Measurements from ENCODE around the gene CER1.

The CER1 gene, protein sequence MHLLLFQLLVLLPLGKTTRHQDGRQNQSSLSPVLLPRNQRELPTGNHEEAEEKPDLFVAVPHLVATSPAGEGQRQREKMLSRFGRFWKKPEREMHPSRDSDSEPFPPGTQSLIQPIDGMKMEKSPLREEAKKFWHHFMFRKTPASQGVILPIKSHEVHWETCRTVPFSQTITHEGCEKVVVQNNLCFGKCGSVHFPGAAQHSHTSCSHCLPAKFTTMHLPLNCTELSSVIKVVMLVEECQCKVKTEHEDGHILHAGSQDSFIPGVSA

DNA sequence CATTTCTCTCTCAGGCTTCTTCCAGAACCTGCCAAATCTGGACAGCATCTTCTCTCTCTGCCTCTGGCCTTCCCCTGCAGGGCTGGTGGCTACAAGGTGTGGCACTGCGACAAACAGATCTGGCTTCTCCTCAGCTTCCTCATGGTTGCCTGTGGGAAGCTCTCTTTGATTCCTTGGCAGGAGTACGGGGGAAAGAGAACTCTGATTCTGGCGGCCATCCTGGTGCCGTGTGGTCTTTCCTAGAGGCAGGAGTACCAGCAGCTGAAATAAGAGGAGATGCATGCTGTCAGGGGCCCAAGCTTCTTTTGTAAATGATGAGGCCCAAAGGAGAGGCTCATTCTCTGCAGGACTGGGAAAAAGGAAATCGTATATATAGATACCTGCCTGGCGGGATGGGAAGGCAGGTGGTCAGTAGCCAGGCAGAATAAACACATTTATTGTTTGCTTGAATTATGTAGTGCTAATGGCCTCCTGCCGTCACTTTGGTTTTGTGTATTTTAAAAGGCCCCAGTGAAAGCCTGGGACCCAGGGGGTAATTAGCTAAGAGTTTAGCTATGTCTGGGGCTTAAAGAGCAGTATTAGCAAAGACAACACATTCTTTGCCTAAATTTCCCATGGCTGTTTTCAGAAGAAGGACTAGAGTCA lies at the start of gene CER1:
TSS of gene CER1 (minus strand) at position 343 of the 645 bp plus-strand sequence. CDS start at position 282, 61 bp downstream.
- DNase-seq, result no peak

DNA sequence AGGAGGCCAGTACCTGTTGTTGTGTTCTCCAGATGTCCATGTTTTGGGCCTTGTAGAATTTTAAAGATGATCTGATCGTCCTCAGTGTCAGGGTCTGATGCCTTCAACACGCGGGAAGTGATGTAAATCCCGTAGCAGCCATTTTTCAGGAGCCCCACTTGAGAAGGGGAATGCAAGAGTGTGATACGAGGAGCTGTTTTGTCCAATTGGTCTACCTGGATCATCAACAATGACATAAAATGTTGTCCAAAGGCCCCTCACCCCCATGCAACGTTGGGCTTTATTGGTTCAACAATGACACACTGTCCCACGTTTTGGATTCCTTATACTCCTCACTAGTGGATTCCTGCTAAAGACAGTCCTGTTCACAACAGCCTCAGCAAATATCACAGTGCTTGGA lies 48.1 kb upstream of the CER1 start:
- no peak for DNase-seq

DNA sequence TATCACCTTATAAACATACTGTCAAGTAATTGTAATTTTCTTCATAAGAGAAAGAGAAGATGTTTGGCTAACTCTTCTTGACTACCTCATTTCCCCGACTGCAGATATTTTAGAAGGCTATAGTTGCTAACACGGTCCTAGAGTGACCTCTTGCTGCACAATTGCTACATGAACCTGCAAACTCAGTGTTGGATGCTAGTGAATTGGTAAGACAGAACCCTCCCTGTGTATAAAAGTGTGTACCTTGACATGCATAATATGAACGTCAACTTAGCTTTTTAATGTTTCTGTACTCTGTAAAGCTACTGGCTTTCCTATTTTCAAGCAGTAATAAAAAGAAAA lies 46.7 kb upstream of the CER1 start:
- DNase-seq, result no peak

DNA sequence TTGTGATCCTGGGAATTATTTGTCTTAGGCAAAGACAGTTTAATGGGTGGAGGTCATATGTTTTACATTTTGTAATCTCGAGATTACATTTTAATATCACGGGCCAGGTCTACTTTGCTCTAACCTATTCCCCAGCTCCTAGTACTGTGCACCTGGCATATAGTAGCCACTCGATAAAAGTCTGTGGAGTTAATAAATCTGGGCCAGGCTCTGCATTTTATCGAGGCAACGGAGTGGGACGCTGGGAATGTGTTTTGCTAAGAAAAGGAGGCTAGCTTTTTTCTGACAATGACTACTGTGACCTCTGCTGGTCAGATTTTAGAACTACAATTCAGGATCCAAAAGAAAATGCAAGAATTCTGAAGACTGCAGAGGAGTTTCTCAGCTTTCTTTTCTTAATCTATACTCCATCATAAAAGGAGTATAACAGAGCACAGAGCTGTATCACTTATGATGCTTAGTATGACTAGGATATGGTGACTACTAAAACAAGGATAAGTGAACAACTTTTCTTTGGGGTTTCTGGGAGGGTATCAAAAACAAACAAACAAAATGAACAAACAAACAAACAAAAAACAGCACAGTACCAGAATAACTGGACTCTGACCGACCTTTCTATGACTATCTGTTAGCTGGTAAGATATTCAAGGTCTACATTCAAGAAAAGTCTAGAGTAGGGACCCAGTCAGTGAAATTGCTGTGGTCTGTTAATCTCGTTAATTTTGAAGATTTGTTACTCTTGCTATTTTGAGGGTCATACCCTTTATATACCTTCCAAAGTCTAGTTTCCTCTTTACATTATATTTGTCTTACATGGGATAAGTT lies 46.1 kb upstream of the CER1 start:
- peak; percentile 3 for DNase-seq

- DNase-seq, result no peak
These were observed 43.8 kb upstream of the CER1 start for GRCh38 chr9:14766299-14766698.

DNA sequence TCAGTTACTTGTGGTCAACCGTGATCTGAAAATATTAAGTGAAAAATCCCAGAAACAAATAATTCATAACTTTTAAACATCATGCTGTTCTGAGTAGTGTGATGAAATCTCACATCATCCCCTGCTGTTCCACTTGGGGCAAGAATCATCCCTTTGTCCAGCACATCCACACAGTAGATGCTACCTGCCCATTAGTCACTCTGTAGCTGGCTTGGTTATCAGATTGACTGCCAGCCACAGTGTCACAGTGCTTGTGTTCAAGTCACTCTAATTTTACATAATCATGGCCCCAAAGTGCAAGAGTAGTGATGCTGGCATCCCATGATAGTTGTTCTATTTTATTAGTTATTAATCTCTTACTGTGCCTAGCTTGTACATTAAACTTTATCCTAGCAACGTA lies 39.1 kb upstream of the CER1 start:
- DNase-seq, result no peak

DNA sequence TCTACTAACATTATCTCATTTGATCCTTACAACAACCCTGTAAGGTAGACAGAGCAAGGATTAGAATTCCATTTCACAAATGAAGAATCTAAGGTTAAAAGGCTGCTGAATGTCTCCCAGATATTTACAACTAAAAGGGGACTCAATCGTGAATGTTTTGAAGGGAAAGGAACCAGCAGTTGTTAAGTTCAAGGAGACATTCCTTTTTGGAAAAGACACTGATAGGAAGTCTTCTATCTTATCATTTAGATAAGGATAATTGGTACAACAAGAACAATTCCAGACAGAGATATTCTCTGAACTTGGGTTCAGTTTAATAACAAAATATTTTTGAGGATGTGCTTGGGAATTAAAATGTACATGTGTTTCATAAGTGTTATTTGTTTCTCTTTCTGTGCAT lies 37.5 kb upstream of the CER1 start:
- no peak for DNase-seq

DNA sequence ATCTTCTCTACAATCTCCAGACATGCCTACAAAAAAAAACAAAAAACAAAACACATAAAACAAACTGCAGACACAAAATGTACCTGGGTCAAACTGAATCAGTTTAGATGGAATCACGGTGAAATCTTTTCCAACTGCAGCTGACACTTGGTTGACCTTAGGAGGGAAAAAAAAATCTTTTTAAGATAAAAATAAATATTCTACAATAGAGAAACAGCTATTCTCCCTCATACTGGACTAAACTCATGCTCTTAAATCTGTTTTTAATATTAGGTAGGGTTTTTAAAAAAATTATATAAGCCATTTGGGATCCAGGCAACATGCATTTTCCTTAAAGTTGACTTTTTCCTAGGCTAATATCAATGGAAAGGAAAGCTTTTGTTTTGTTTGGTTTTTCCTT lies 33.8 kb upstream of the CER1 start:
- no peak for DNase-seq

DNA sequence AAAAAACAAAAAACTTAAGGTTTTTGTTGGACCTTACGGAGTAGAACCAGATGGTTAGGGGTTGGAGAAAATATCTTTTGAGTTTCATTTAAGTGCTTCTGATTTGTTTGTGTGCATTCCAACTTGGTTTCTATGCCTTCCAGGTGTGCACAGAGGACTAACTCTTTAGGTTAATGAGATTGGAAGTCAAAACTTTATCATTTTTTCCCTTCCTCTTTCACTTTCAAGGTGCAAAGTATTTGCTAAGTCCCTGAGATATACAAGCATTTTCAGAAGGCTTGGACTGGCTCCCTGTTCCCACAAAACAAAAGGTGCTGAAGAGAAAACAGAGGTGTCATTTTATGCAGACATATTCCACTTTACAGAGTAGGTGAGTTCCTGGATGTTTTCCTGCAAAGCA lies 30.3 kb upstream of the CER1 start:
- no peak for DNase-seq

GRCh38 chr9:14752271-14752670 lies 29.7 kb upstream of the CER1 start:
- no peak for DNase-seq

DNA sequence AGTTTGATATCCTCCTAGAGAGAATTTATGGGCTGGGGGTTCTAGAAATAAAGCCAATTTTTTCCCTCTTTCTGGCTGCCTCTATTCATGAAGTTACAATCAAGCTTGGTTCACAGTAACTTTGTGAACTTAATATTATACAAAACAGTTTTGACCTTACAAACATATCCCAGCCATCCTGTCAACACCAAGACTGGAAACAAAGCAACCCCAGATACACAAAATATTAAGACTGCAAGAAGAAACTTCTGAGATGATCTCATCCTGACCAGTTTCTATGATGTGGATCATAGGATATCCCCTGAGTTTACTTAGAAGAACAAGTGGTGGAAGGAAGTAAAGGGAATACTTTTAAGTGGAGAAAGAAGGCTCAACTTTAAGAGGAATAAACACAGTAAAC lies 28.3 kb upstream of the CER1 start:
- DNase-seq, result no peak

GRCh38 chr9:14749741-14750211 lies 27.2 kb upstream of the CER1 start:
- DNase-seq, result no peak

DNA sequence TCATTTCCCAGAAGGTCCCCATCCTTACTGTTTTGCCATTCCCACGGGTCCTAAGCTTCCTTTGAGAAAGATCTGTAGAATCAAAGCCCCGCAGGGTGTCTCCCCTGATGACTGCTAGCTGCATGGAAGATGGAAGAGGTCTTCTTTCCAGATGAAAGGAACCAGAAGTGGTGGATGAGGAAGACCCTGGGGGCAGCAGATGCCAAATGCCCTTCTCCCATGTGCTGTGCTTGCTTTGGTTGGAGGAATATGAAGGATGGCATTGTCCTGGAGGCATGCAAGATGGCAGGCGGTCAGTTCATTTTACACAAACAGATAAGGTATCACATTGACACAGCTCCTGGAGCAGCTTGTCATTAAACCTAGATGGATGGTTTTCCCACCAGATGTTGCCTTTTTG lies 25.8 kb upstream of the CER1 start:
- no peak for DNase-seq

DNA sequence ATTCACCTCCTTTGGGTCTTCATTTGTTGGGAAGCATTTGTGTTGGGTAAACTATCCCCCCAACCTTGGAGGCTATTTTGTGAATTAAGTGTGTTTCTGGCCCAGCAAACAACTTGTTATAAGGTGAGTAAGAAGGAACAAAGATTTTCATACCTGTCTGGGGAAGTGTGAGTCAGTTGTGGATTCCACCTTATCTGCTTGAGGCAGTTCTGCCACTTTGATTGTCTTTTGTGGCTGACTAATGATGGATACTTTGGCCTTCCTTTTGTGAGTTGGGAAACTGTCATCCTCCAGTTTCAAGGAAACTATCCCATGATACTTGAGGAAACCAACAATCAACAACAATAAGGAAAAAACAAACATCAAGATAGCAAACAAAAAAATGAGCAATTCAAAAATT lies 24.6 kb upstream of the CER1 start:
- DNase-seq, result no peak

DNA sequence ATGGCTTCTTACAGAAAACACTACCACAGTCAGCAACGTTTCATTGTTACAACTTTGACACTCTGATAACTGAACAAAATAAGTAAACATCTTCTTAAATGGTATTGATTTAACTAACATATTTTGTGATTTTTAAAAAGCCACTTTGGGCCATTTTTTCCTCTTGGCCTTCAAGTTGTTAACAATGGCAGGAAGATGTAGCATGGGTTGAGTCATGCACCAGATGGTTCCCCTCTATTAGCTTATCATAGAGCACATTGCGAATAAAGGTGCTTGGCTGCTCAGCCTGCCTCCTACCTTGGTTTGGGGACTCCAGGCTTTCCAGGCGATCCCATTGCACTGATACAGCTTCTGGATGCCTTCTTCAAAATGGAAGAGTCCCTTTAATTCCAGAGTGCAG lies 24.1 kb upstream of the CER1 start:
- DNase-seq, result no peak

DNA sequence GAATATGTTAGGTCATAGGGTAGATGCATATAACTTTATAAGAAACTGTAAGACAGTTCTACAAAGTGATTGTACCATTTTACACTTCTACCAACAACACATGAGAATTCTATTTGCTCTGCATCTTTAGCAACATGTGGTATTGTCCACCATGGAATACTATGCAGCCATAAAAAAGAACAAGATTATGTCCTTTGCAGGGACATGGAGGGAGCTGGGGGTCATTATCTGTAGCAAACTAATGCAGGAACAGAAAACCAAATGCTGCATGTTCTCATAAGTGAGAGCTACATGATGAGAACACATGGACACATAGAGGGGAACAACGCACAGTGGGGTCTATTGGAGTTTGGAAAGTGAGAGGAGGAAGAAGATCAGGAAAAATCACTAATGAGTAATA lies 22.2 kb upstream of the CER1 start:
- no peak for DNase-seq

GRCh38 chr9:14741369-14741768 lies 18.8 kb upstream of the CER1 start:
- no peak for DNase-seq

DNA sequence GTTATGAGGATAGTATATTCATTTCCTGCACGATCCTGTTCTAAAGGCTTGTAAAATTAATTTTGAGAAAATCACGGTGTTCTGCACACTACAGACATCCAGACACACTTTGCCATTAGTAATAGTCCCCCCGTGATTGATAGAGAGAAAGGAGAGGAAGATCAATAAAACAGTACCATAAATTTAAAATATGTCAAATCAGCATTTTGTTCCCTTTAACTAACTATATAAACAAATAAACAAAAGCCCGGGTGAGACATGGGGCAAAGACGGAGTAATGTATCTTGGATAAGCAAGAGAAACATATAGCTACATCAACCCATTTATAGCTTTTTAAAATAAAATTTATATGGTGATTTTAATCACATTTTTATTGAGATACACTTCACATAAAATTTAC lies 10.6 kb upstream of the CER1 start:
- DNase-seq, result no peak

- DNase-seq, result no peak
These were observed 8.9 kb upstream of the CER1 start for GRCh38 chr9:14731294-14731981.

DNA sequence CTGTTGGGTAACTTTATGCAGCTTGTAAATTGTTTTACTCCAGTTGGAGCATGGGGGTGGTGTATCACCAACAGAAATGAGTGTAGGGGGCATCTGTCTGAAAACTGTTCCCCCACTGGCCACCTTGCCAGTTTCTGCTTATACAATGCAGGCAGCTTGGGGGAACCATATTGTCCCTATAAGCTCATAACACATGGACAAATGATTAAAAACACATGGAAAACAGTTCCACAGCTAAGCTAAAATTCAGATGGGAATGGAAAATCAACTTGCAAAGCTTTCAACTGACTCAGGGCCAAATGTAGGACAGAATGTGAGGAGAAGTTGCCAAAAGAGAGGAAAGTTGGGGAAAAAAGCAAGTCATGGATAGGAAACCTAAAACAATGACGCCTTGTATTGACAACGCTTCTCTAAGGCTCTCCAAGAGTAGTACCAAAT lies 7.9 kb upstream of the CER1 start:
- DNase-seq, result no peak

DNA sequence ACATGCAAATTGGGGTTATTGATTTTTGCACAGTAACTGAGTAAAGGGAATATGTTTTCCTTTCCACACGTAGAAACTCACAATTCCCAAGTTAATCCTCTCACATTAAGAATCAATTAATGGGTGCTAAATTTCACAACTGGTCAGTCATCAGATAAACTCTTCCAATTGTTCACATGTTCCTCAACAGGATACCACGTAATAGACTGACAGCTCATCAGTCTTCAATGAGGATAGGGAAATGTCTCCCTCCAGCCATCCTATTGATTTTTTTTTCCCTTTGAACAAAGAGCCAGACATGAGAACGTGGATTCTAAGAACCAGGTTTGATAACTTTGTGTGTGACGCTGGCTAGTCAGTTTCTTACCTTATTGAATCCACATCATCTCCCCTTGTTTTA lies 768 bp upstream of the CER1 start:
- DNase-seq, result no peak

DNA sequence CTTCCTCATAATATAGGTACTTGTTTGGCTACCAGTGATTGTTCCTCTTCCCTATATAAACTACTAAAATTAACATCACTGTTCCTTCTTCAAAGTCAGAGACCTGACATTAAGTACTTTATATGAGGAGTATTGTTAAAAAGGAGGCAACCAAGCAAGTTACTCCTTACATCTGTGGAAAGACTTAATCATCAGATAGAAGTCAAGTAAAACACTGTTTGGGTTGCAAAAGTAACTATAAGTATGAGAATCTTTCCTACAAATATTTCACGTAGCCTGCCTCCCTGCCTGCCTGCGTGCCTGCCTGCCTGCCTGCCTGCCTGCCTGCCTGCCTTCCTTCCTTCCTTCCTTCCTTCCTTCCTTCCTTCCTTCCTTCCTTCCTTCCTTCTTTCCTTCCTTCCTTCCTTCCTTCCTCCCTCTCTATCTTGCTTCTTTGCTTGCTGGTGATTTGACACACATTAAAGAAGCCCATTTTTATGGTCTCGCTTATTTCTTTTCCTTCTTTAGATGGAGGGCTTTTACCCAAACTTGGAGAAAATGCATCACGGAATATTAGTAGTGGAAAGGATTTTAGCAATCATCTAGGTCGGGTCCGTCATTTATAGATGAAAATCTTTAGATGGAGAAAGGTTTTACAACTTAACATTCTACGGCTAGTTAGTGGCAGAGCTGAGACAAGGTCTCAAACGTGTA lies 3.2 kb downstream of the CER1 start:
- DNase-seq, result no peak

DNA sequence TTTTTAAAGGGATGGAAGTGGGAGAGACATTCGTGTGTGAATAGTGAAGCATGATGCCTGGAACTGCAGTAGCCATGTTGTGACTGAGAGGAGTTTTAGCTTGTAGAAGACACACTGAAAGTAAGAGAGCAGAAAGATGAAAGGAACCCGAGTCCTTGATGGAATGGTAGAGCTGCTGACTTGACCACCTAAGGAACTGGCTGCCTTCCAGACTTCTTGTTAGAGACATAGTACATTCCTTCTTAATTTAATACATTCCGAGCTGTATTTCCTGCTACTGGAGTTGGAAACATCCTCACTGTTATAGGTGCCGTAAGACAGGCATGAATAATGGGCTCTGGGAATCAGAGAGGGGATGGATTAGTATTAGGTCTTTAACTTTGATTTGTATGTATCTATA lies 7.4 kb downstream of the CER1 start:
- DNase-seq, result no peak

Data from NCI-H187 treated with DMSO at 0.1 percent for 48 hours (cell line).